ENCODE measurements around the gene NOS1AP. TPM values are rescaled to one million over a fixed set of nuclear protein-coding genes. Genes with fewer than 3 reads are reported as not detected.

NOS1AP gene
- total RNA-seq, 2 experiments from 2014 or later, result 0.34 to 0.35 TPM

DNA sequence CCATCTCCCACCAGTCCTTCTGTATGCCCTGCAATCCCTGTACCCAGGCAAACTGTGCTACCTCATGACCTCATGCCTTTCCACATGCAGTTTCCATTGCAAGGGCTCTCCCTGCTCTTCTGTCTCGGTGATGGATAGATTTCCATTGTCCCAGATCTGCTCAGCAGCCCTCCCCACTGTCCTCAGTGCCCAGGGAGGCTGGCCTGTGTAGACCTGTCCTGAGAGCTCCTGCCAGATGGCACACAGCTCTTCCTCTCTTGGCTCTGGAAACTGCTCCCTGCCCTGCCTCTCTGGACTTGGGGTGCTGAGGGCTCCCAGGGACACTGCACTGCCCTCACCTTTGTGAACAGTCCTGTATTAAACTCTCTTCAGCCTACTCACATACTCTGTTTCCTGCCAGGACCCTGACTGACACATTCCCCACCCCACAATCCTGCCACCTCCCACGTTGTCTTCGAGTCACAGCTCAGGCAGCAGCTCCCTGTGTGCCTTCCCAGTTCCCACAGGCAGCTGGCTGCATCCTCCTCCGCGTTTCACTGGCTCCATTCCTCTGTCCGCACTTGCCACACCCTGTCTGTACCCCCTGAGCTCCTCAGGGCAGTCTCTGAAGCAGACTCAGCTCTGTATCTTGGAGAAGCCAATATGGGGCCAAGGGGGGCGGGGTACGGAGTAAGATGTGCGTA, 250.1 kb downstream of the NOS1AP start:
- Mint-ChIP-seq H3K27ac (no peak overlapping the region), H3K36me3 (ENCODE audit: low read depth) (no peaks in the 10 kb centered on the region), H3K4me3 (no peak overlapping the region), H3K27me3 (peaks cover 11% of the 10 kb centered on the region), H3K4me1 (no peaks in the 10 kb centered on the region), H3K9me3 (ENCODE audit: low read depth) (no peaks in the 10 kb centered on the region)
- DNase-seq (no peak), ATAC-seq (no peak)
- ChIA-PET CTCF (no interaction called here), POLR2A (no interaction called here)
- intact Hi-C loops (cut with DNase I, micrococcal nuclease), result no loop called here

DNA sequence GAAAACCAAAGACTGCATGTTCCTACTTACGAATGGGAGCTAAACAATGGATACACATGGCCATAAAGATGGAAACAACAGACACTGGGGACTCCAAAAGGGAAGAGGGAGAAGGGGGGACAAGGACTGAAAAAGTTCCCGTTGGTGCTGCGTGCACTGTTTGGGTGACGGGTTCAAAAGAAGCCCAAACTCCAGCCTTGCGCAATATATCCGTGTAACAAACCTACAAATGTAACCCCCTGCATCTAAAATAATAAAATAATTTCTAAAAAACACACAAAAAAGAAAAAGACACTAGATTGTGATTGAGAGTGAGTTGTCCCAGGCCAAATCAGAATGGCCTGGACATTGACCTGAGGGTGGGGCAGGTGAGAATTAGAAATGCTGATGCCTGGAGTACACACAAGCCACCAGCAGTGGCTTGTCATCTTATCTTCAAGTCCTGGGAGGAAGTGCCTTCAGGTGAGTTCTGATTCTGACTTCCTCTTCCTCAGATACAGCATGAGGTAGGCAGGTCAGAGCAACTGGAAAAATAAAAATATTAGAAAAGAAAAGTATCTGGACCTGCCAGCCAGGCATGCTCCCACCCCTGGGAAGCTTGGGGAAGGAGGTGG, 252.4 kb downstream of the NOS1AP start:
- DNase-seq, result no peak
- H3K4me1 Mint-ChIP-seq, result no peaks in the 10 kb centered on the region
- no peak for ATAC-seq
- peaks cover 11% of the 10 kb centered on the region for H3K27me3 Mint-ChIP-seq
- no peak overlapping the region for H3K4me3 Mint-ChIP-seq
- intact Hi-C loops (cut with DNase I, micrococcal nuclease), result no loop called here
- POLR2A ChIA-PET, result no interaction called here
- no peaks in the 10 kb centered on the region for H3K36me3 Mint-ChIP-seq (ENCODE audit: low read depth)
- H3K27ac Mint-ChIP-seq, result no peak overlapping the region
- no peaks in the 10 kb centered on the region for H3K9me3 Mint-ChIP-seq (ENCODE audit: low read depth)
- CTCF ChIA-PET, result interaction anchor here (0.6 kb wide), 1 partner anchor 446 kb away, joined by 3 read pairs; no protein-coding TSS in a partner anchor

DNA sequence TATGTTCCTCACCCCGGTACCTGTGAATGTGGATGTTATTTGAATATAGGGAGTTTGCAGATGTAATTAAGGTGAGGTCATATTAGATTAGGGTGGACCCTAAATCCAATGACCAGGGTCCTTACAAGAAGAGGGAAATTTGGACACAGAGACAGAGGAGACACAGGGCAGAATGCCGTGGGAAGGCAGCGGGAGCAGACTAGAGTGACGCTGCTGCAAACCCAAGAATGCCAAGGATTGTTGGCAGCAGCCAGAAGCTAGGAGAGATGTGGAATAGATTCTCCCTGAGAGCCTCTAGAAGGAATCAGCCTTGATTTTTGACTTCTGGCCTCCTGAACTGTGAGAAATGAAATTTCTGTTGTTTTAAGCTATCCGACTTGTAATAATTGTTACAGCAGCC, 253.5 kb downstream of the NOS1AP start:
- peaks cover 11% of the 10 kb centered on the region for H3K27me3 Mint-ChIP-seq
- intact Hi-C loops (cut with DNase I, micrococcal nuclease), result no loop called here
- no peak for ATAC-seq
- H3K4me1 Mint-ChIP-seq, result no peaks in the 10 kb centered on the region
- DNase-seq, result no peak
- no peak overlapping the region for H3K27ac Mint-ChIP-seq
- POLR2A ChIA-PET, result no interaction called here
- H3K36me3 Mint-ChIP-seq (ENCODE audit: low read depth), result no peaks in the 10 kb centered on the region
- CTCF ChIA-PET, result interaction anchor here (0.9 kb wide), 1 partner anchor 97 kb away, joined by 4 read pairs; no protein-coding TSS in a partner anchor
- no peak overlapping the region for H3K4me3 Mint-ChIP-seq
- no peaks in the 10 kb centered on the region for H3K9me3 Mint-ChIP-seq (ENCODE audit: low read depth)

DNA sequence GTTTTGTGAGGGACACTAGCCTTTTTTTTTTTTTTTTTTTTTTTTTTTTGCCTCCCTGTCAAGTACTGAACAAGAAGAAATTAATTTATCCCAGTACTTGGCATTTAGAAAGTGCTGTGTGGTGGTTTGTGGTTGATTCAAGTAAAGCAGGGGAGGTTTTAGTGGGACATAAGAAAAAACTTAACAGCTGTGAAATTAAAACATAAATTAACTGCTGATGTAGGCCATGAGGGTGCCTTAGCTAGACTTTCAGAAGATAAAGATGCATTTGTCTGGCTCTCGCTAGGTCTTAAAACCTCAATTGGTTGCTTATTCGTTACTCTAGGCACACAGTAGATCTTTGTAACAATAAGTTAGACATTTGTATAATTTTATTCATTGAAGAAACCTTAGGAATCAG, 254.9 kb downstream of the NOS1AP start:
- ATAC-seq, result no peak
- intact Hi-C loops (cut with DNase I, micrococcal nuclease), result no loop called here
- no peak for DNase-seq
- no peak overlapping the region for H3K27ac Mint-ChIP-seq
- ChIA-PET CTCF (no interaction called here), POLR2A (interaction anchor here (0.6 kb wide), 1 partner anchor 181 kb away, joined by 13 read pairs; no protein-coding TSS in a partner anchor)
- peaks cover 7% of the 10 kb centered on the region for H3K27me3 Mint-ChIP-seq
- no peaks in the 10 kb centered on the region for H3K36me3 Mint-ChIP-seq (ENCODE audit: low read depth)
- H3K4me1 Mint-ChIP-seq, result no peaks in the 10 kb centered on the region
- no peaks in the 10 kb centered on the region for H3K9me3 Mint-ChIP-seq (ENCODE audit: low read depth)
- H3K4me3 Mint-ChIP-seq, result no peak overlapping the region

DNA sequence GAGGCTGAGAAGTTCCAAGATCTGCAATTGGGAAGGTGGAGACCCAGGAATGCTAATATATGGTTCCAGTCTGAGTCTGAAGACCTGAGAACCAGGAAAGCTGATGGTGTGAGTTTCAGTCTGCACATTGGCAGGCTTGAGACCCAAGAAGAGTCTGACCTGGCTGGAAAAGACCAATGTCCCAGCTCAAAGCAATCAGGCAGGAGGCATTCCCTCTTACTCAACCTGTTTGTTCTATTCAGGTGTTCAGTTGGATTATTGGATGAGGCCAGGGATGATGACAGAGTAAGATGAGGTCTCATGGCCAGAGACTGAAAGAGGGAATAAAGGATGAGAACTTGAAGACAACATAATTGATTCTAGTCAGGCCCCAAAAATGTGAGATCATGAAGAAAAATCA, 257.1 kb downstream of the NOS1AP start:
- no peaks in the 10 kb centered on the region for H3K4me1 Mint-ChIP-seq
- intact Hi-C loops (cut with DNase I, micrococcal nuclease), result no loop called here
- POLR2A ChIA-PET, result no interaction called here

DNA sequence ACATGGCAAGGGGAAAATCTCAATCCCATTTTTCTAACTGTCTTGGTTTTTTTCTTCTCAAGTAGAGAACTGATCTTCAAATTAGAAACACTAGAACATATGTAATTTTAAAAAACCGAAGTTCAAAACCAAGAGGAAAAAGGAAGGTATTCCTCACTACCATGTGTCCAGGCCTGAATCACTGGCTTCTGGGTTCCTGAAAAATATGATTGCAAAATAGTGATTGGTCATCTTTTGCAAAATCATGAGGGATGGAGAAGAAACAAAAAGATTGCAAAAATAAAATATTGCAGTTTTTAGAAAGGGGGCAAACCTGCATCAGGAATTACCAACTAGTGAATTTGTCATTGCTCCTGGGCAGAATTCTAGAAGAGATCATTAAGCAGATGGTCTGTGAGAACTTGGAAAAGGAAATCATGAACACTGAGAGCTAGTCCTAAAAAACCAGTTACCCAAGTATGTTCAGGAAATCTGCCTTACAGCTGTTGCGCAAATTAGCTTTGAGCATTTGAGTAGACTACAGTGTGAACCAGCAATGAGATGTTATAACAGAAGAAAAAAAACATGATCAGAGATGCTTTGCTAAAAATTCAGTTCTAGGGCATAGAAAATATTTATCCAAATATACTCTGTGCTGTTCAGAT, 257.8 kb downstream of the NOS1AP start:
- H3K36me3 Mint-ChIP-seq (ENCODE audit: low read depth), result no peaks in the 10 kb centered on the region

More for the DNA sequence above, 257.1 kb downstream of the NOS1AP start:
- Mint-ChIP-seq H3K9me3 (ENCODE audit: low read depth) (no peaks in the 10 kb centered on the region), H3K27me3 (peaks cover 4% of the 10 kb centered on the region), H3K4me3 (no peak overlapping the region), H3K27ac (no peak overlapping the region), H3K36me3 (ENCODE audit: low read depth) (no peaks in the 10 kb centered on the region)
- DNase-seq (no peak), ATAC-seq (no peak)
- CTCF ChIA-PET, result interaction anchor here (0.9 kb wide), 1 partner anchor 9 kb away, joined by 3 read pairs; no protein-coding TSS in a partner anchor

DNA sequence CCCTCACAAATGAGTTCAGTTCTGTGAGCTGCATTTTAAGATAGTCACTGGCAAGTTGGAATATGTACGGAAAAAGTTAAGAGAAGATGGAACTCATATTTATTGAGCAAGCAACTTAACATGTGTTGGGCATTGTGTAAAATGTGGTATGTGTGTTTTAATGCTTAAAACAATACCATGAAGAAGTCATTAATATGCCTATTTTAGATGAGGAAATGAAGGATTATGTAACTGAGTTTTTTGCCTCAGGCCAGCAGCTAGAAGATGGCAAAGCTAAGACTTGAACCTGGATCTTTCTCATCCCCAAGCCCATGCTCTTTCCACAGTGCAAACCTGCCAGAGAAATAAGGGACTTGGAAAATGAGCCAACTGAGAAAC, 258.3 kb downstream of the NOS1AP start:
- ChIA-PET POLR2A (no interaction called here), CTCF (no interaction called here)
- H3K27ac Mint-ChIP-seq, result no peak overlapping the region
- no peak for ATAC-seq
- H3K36me3 Mint-ChIP-seq (ENCODE audit: low read depth), result no peaks in the 10 kb centered on the region
- H3K4me1 Mint-ChIP-seq, result no peaks in the 10 kb centered on the region
- intact Hi-C loops (cut with DNase I, micrococcal nuclease), result no loop called here
- no peaks in the 10 kb centered on the region for H3K9me3 Mint-ChIP-seq (ENCODE audit: low read depth)
- no peak for DNase-seq
- no peak overlapping the region for H3K4me3 Mint-ChIP-seq
- peaks cover 4% of the 10 kb centered on the region for H3K27me3 Mint-ChIP-seq

More for the DNA sequence above, 257.8 kb downstream of the NOS1AP start:
- Mint-ChIP-seq H3K27me3 (peaks cover 4% of the 10 kb centered on the region), H3K4me1 (no peaks in the 10 kb centered on the region), H3K9me3 (ENCODE audit: low read depth) (no peaks in the 10 kb centered on the region), H3K4me3 (no peak overlapping the region), H3K27ac (no peak overlapping the region)
- intact Hi-C loops (cut with DNase I, micrococcal nuclease), result no loop called here
- CTCF ChIA-PET, result interaction anchor here (0.9 kb wide), 1 partner anchor 8 kb away, joined by 3 read pairs; no protein-coding TSS in a partner anchor
- DNase-seq (no peak), ATAC-seq (no peak)
- POLR2A ChIA-PET, result no interaction called here

DNA sequence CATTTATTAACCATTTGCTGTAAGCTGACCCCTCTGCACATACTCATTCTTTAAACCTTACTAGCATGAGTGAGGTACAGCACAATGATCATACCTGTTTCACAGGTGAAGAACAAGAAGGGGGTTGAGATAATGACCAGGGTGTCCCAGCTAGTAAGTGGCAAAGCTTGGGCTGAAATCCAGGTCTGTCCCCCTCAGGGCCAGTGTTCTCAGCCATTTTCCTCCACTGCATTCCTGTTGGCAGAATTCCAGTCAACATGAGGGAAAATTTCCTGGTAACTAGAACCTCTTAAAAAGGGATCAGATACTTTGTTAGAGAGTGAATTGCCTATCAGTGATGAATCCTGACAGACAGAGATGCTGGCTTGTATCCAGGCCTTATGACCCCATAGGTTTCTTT, 259.0 kb downstream of the NOS1AP start:
- H3K27ac Mint-ChIP-seq, result no peak overlapping the region
- no peak overlapping the region for H3K4me3 Mint-ChIP-seq
- intact Hi-C loops (cut with DNase I, micrococcal nuclease), result no loop called here
- H3K4me1 Mint-ChIP-seq, result no peaks in the 10 kb centered on the region
- no peak for DNase-seq
- ChIA-PET POLR2A (no interaction called here), CTCF (no interaction called here)
- no peak for ATAC-seq
- H3K27me3 Mint-ChIP-seq, result peaks cover 4% of the 10 kb centered on the region
- no peaks in the 10 kb centered on the region for H3K9me3 Mint-ChIP-seq (ENCODE audit: low read depth)
- H3K36me3 Mint-ChIP-seq (ENCODE audit: low read depth), result no peaks in the 10 kb centered on the region

DNA sequence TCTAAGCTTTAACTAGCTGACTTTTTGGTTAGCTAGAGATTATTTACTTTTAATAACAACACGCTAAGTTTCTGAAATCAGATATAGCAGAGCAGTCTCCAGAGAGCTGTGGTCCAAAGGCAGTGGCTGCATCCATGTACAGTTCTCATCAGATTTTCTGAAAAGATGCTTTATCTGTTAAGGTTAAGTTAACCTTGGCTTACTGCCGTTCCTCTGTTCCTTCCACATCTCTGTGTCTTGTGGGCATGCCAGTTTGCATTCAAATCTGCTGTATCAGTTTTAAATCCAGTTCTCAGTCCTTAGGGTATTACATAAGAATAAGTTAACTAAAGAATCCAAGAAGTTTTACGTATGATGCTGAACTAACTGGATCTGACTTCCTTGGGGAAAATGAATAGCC, 260.3 kb downstream of the NOS1AP start:
- intact Hi-C loops (cut with DNase I, micrococcal nuclease), result no loop called here
- DNase-seq, result no peak
- POLR2A ChIA-PET, result no interaction called here
- CTCF ChIA-PET, result no interaction called here
- Mint-ChIP-seq H3K9me3 (ENCODE audit: low read depth) (no peaks in the 10 kb centered on the region), H3K27ac (no peak overlapping the region), H3K36me3 (ENCODE audit: low read depth) (no peaks in the 10 kb centered on the region), H3K27me3 (peaks cover 4% of the 10 kb centered on the region), H3K4me1 (no peaks in the 10 kb centered on the region), H3K4me3 (no peak overlapping the region)
- ATAC-seq, result no peak

DNA sequence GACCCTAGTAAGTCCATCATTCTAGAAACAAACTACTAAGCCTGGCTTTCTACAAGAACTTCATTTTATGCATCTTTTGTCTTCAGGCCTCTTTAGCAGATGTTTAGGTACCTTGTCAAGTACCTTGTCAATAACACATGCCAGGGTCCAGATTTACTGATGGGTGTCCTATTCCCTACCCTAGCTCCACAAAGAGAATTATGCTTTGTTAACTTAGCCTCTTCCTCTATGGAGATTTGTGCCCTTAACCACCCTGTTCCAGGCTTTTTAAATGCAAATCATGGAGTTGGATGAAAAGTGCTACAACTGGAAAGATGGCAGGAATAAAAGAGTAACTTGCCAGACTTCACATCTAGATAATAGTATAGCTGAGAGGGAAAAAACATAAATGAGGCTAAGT, 264.5 kb downstream of the NOS1AP start:
- ATAC-seq (no peak), DNase-seq (no peak)
- ChIA-PET CTCF (no interaction called here), POLR2A (no interaction called here)
- Mint-ChIP-seq H3K4me3 (no peak overlapping the region), H3K9me3 (ENCODE audit: low read depth) (no peaks in the 10 kb centered on the region), H3K27ac (no peak overlapping the region), H3K36me3 (ENCODE audit: low read depth) (no peaks in the 10 kb centered on the region), H3K4me1 (no peaks in the 10 kb centered on the region), H3K27me3 (peaks cover 6% of the 10 kb centered on the region)
- intact Hi-C loops (cut with DNase I, micrococcal nuclease), result no loop called here

DNA sequence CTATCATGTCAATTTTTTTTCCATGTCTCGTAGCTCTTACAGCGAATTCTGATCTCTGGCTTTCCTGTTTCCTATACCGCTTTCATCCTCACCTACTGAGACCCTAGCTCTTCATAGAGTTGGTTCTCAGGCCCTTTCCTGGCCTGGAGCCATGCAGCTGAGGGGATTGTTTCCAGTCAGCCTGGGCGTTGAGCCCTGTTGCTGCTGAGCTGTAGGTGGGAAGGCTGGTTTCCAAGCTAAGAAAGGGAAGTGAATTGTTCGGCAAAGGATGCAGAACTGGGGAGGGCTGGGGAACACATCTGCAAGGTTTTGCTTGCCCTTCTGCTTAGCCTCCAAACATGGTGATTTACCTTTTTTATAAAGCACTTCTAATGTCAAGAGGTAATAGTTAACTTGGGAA, 265.6 kb downstream of the NOS1AP start:
- H3K27me3 Mint-ChIP-seq, result peaks cover 6% of the 10 kb centered on the region
- POLR2A ChIA-PET, result no interaction called here
- H3K4me1 Mint-ChIP-seq, result no peaks in the 10 kb centered on the region
- intact Hi-C loops (cut with DNase I, micrococcal nuclease), result no loop called here
- H3K4me3 Mint-ChIP-seq, result no peak overlapping the region
- ATAC-seq (no peak), DNase-seq (no peak)
- no peak overlapping the region for H3K27ac Mint-ChIP-seq
- CTCF ChIA-PET, result interaction anchor here (0.7 kb wide), 1 partner anchor 8 kb away, joined by 3 read pairs; no protein-coding TSS in a partner anchor
- no peaks in the 10 kb centered on the region for H3K36me3 Mint-ChIP-seq (ENCODE audit: low read depth)
- no peaks in the 10 kb centered on the region for H3K9me3 Mint-ChIP-seq (ENCODE audit: low read depth)

DNA sequence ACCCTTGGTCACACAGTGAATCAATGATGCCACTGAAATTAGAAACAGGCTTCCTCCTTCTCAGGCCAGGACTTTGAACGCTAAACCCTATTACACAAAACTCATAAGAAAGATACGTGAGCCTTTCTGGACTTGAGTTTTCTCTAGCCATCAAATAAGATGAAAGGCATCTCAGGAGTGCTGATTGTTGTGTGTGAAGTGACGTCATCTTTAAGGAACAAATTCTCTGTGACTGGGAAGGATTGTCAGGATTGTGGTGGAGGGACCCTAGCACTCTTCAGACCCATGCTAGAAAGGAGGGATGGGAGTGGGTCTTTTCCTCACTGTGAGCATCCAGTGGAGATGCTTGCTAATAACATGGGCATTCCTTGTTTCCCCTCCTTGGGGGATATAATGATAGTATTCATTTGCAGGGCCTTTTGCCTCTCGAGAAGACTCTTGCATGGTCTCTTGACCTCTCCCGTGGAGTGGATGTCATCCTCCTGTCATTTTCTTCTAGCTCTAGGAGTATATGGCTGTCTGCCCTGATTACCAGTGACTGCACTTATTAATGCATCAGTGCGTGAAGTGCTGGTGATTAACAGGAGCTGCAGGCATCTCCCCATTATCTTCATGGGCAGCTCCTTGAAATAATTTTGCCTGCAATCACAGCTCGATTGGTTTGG, 267.3 kb downstream of the NOS1AP start:
- H3K36me3 Mint-ChIP-seq (ENCODE audit: low read depth), result no peaks in the 10 kb centered on the region
- DNase-seq (no peak), ATAC-seq (no peak)
- CTCF ChIA-PET, result no interaction called here
- H3K4me3 Mint-ChIP-seq, result no peak overlapping the region
- peaks cover 5% of the 10 kb centered on the region for H3K27me3 Mint-ChIP-seq
- H3K27ac Mint-ChIP-seq, result no peak overlapping the region
- POLR2A ChIA-PET, result no interaction called here
- H3K9me3 Mint-ChIP-seq (ENCODE audit: low read depth), result no peaks in the 10 kb centered on the region
- intact Hi-C loops (cut with DNase I, micrococcal nuclease), result no loop called here
- no peaks in the 10 kb centered on the region for H3K4me1 Mint-ChIP-seq
